Measurements from ENCODE around the gene ZFYVE27.

ZFYVE27 gene

GRCh38 chr10:97718178-97718577, 18.8 kb upstream of the ZFYVE27 start:
- TF ChIP-seq, protein P1, sequence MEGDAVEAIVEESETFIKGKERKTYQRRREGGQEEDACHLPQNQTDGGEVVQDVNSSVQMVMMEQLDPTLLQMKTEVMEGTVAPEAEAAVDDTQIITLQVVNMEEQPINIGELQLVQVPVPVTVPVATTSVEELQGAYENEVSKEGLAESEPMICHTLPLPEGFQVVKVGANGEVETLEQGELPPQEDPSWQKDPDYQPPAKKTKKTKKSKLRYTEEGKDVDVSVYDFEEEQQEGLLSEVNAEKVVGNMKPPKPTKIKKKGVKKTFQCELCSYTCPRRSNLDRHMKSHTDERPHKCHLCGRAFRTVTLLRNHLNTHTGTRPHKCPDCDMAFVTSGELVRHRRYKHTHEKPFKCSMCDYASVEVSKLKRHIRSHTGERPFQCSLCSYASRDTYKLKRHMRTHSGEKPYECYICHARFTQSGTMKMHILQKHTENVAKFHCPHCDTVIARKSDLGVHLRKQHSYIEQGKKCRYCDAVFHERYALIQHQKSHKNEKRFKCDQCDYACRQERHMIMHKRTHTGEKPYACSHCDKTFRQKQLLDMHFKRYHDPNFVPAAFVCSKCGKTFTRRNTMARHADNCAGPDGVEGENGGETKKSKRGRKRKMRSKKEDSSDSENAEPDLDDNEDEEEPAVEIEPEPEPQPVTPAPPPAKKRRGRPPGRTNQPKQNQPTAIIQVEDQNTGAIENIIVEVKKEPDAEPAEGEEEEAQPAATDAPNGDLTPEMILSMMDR (IDR thresholded peaks at IDR 0.05; ENCODE audit: insufficient read depth, low read depth, low read length, missing control alignments) = no peak
- H3K4me3 ChIP-seq (ENCODE audit: low read length) = no peak overlapping the region
- no peak for DNase-seq (ENCODE audit: low read depth)

DNA sequence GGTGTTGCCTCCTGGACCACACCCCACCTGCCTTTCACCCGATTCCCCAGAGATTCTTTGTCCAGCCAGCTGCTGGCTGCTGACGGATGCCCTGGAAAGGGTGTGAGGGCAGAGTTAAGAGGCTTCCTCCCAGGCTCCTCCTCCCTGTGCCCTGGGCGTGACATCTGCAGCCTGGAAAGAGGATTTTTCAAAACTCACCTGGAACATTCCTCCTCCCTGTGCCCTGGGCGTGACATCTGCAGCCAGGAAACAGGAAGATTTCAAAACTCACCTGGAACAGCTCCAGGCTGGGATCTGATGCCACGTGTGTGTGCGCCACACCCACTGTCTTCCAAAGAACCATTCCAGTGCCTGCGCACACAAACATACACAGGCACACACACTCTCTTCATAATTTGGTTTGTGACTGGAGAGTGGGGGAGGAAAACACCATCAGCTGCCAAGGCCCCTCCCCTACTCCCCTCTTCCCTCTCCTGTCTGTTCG, 18.2 kb upstream of the ZFYVE27 start:
- no peak overlapping the region for H3K4me3 ChIP-seq (ENCODE audit: low read length)
- peak; percentile 99 for DNase-seq (ENCODE audit: low read depth)
- TF ChIP-seq, protein P1 (IDR thresholded peaks at IDR 0.05; ENCODE audit: insufficient read depth, low read depth, low read length, missing control alignments) = no peak

GRCh38 chr10:97719602-97720001, 17.3 kb upstream of the ZFYVE27 start:
- no peak overlapping the region for H3K4me3 ChIP-seq (ENCODE audit: low read length)
- TF ChIP-seq, protein P1 (IDR thresholded peaks at IDR 0.05; ENCODE audit: insufficient read depth, low read depth, low read length, missing control alignments) = no peak
- no peak for DNase-seq (ENCODE audit: low read depth)

- TF ChIP-seq, protein P1 (IDR thresholded peaks at IDR 0.05; ENCODE audit: insufficient read depth, low read depth, low read length, missing control alignments) = no peak
- H3K4me3 ChIP-seq (ENCODE audit: low read length) = no peak overlapping the region
- DNase-seq (ENCODE audit: low read depth) = no peak
These were observed 14.8 kb upstream of the ZFYVE27 start for GRCh38 chr10:97721871-97722780.

- H3K4me3 ChIP-seq (ENCODE audit: low read length) = no peak overlapping the region
- TF ChIP-seq, protein P1 (IDR thresholded peaks at IDR 0.05; ENCODE audit: insufficient read depth, low read depth, low read length, missing control alignments) = no peak
- DNase-seq (ENCODE audit: low read depth) = peak; percentile 34
These were observed 13.9 kb upstream of the ZFYVE27 start for GRCh38 chr10:97723001-97723400.

GRCh38 chr10:97724341-97724941, 12.5 kb upstream of the ZFYVE27 start:
- TF ChIP-seq, protein P1 (IDR thresholded peaks at IDR 0.05; ENCODE audit: insufficient read depth, low read depth, low read length, missing control alignments) = no peak
- peak; percentile 83 for DNase-seq (ENCODE audit: low read depth)
- H3K4me3 ChIP-seq (ENCODE audit: low read length) = no peak overlapping the region
